ENCODE data around the gene CTBP2. TPM values are rescaled to one million over a fixed set of nuclear protein-coding genes. Genes with fewer than 3 reads are reported as not detected.

CTBP2 gene
- total RNA-seq, 1 experiment from 2014 or later, result 191 TPM

GRCh38 chr10:125171402-125172306, 11.3 kb upstream of the CTBP2 start:
- DNase-seq (ENCODE audit: low spot score), result no peak
- TF ChIP-seq ARID4B (CRISPR knock-in tag; IDR thresholded peaks at IDR 0.05; ENCODE audit: borderline replicate concordance) (no peak), USF1 (CRISPR knock-in tag; IDR thresholded peaks at IDR 0.05) (no peak)
- no peak overlapping the region for H3K4me3 Mint-ChIP-seq
- no peaks in the 10 kb centered on the region for H3K36me3 Mint-ChIP-seq
- no peaks in the 10 kb centered on the region for H3K27me3 Mint-ChIP-seq (ENCODE audit: low read depth)
- CTCF ChIA-PET, result interaction anchor here (0.6 to 1.2 kb wide), 2 partner anchors 11 to 199 kb away, joined by 3 to 4 read pairs; partner anchors contain the start of gene CTBP2
- H3K9me3 Mint-ChIP-seq, result peaks cover 5% of the 10 kb centered on the region
- H3K27ac Mint-ChIP-seq, result no peak overlapping the region
- no peak for ATAC-seq
- POLR2A ChIA-PET, result no interaction called here
- peaks cover 15% of the 10 kb centered on the region for H3K4me1 Mint-ChIP-seq

GRCh38 chr10:125169915-125170314, 9.6 kb upstream of the CTBP2 start:
- CTCF ChIA-PET, result interaction anchor here (1.8 kb wide), 1 partner anchor 122 kb away, joined by 4 read pairs; no protein-coding TSS in a partner anchor

More at GRCh38 chr10:125169915-125170314, 9.6 kb upstream of the CTBP2 start:
- POLR2A ChIA-PET, result no interaction called here
- DNase-seq (ENCODE audit: low spot score) (no peak), ATAC-seq (no peak)
- Mint-ChIP-seq H3K27me3 (ENCODE audit: low read depth) (no peaks in the 10 kb centered on the region), H3K4me3 (no peak overlapping the region), H3K27ac (no peak overlapping the region), H3K36me3 (no peaks in the 10 kb centered on the region), H3K4me1 (peaks cover 9% of the 10 kb centered on the region), H3K9me3 (no peaks in the 10 kb centered on the region)
- TF ChIP-seq E2F5 (CRISPR knock-in tag; IDR thresholded peaks at IDR 0.05), result no peak
- no peak for TF ChIP-seq ERG (CRISPR knock-in tag; IDR thresholded peaks at IDR 0.05)
- no peak for TF ChIP-seq OVOL2 (CRISPR knock-in tag; IDR thresholded peaks at IDR 0.05; ENCODE audit: borderline replicate concordance)
- no peak for TF ChIP-seq E2F4 (CRISPR knock-in tag; IDR thresholded peaks at IDR 0.05; ENCODE audit: borderline replicate concordance, low read depth)
- no peak for TF ChIP-seq ZNF138 (CRISPR knock-in tag; conservative IDR thresholded peaks at IDR 0.05)
- no peak for TF ChIP-seq STAT6 (CRISPR knock-in tag; conservative IDR thresholded peaks at IDR 0.05; ENCODE audit: low read depth)
- no peak for TF ChIP-seq RELA (CRISPR knock-in tag; IDR thresholded peaks at IDR 0.05; ENCODE audit: borderline replicate concordance)
- TF ChIP-seq MYBL2 (CRISPR knock-in tag; IDR thresholded peaks at IDR 0.05), result no peak
- TF ChIP-seq MXD4 (CRISPR knock-in tag; IDR thresholded peaks at IDR 0.05; ENCODE audit: borderline replicate concordance), result no peak
- TF ChIP-seq NFYB (CRISPR knock-in tag; conservative IDR thresholded peaks at IDR 0.05; ENCODE audit: low read depth), result no peak
- TF ChIP-seq GABPB1 (CRISPR knock-in tag; IDR thresholded peaks at IDR 0.05), result no peak
- no peak for TF ChIP-seq IRF2 (CRISPR knock-in tag; IDR thresholded peaks at IDR 0.05; ENCODE audit: borderline replicate concordance, low read depth)
- no peak for TF ChIP-seq TP53 (CRISPR knock-in tag; IDR thresholded peaks at IDR 0.05)
- TF ChIP-seq CREM (CRISPR knock-in tag; IDR thresholded peaks at IDR 0.05), result no peak
- no peak for TF ChIP-seq ZNF416 (CRISPR knock-in tag; IDR thresholded peaks at IDR 0.05)
- no peak for TF ChIP-seq ZNF263 (CRISPR knock-in tag; IDR thresholded peaks at IDR 0.05; ENCODE audit: low read depth)
- no peak for TF ChIP-seq ZBTB43 (CRISPR knock-in tag; IDR thresholded peaks at IDR 0.05)

Data from WTC11 (cell line).